ENCODE measurements around the gene HAUS5. TPM values are rescaled to one million over a fixed set of nuclear protein-coding genes. Genes with fewer than 3 reads are reported as not detected.

HAUS5 gene
- total and polyA plus RNA-seq, 12 donors: 5.2 to 38.2 (median 10.8) TPM

DNA sequence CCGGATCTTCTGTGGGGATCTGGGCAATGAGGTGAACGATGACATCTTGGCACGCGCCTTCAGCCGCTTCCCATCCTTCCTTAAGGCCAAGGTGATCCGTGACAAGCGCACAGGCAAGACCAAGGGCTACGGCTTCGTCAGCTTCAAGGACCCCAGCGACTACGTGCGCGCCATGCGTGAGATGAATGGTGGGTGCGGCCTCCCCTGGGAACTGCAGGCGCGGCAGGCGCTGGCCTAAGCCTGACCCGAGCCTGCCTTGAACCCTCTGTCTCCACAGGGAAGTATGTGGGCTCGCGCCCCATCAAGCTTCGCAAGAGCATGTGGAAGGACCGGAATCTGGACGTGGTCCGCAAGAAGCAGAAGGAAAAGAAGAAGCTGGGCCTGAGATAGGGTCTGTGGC is 24.6 kb downstream of the HAUS5 start:
- Histone ChIP-seq H3K4me1 (replicated peaks in 1 of 2) (no peaks in the 10 kb centered on the region), H3K4me3 (no peak overlapping the region), H3K27ac (no peak overlapping the region), H3K27me3 (no peaks in the 10 kb centered on the region), H3K36me3 (replicated peaks in 1 of 2) (peaks cover 0 to 63% of the 10 kb centered on the region in 2 donors), H3K9me3 (replicated peaks in 1 of 3) (no peaks in the 10 kb centered on the region)
- no peak for TF ChIP-seq POLR2A (IDR thresholded peaks at IDR 0.05)
- TF ChIP-seq CTCF (IDR thresholded peaks at IDR 0.05): no peak
- 83 to 94% (median 91%) methylated on average over 15 to 25 of the region's 25 CpGs for WGBS, 4 donors
- intact Hi-C loops (cut with DNase I): no loop called here
- DNase-seq: no peak

- Histone ChIP-seq H3K4me3 (no peak overlapping the region), H3K27ac (no peak overlapping the region), H3K4me1 (replicated peaks in 1 of 2) (no peaks in the 10 kb centered on the region), H3K9me3 (replicated peaks in 1 of 3) (no peaks in the 10 kb centered on the region), H3K36me3 (replicated peaks in 1 of 2) (peaks cover 0 to 42% of the 10 kb centered on the region in 2 donors), H3K27me3 (no peaks in the 10 kb centered on the region)
- WGBS, 4 donors: 52 to 67% (median 54%) methylated on average over 6 of the region's 6 CpGs
- DNase-seq: no peak
- intact Hi-C loops (cut with DNase I): no loop called here
- no peak for TF ChIP-seq POLR2A (IDR thresholded peaks at IDR 0.05)
- TF ChIP-seq CTCF (IDR thresholded peaks at IDR 0.05): no peak
These were observed 26.7 kb downstream of the HAUS5 start for GRCh38 chr19:35639321-35639639.

DNA sequence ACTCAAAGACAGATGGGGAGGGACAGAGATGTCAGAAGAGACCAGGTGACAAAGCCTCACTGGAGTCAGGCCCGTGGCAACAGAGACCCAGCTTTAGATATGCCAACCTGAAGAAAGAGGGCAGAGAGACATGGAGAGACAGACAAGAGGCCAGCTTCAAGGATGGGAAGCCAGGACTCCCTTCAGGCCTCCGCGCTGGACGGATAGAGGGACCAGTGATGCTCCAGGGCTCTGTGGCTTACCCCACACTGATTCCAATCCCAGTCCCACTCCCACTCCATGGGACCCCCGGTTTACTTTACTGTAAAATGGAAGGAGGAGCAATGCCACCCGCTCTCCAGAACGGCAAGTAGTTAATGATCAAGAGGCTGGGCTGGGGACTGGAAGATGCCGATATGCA is 27.3 kb downstream of the HAUS5 start:
- Histone ChIP-seq H3K4me3 (no peak overlapping the region), H3K27me3 (no peaks in the 10 kb centered on the region), H3K4me1 (replicated peaks in 1 of 2) (peaks cover 0 to 4% of the 10 kb centered on the region in 2 donors), H3K9me3 (replicated peaks in 1 of 3) (no peaks in the 10 kb centered on the region), H3K36me3 (replicated peaks in 1 of 2) (peaks cover 0 to 36% of the 10 kb centered on the region in 2 donors), H3K27ac (no peak overlapping the region)
- DNase-seq: no peak
- WGBS, 4 donors: 81 to 87% (median 86%) methylated on average over 8 of the region's 8 CpGs
- intact Hi-C loops (cut with DNase I): no loop called here
- TF ChIP-seq POLR2A (IDR thresholded peaks at IDR 0.05) (no peak), CTCF (IDR thresholded peaks at IDR 0.05) (no peak)

- peak in 3 of 7 donors; percentile 36 to 69 (median 50) for DNase-seq
- no peaks in the 10 kb centered on the region for H3K9me3 ChIP-seq (replicated peaks in 1 of 3)
- no peaks in the 10 kb centered on the region for H3K27me3 ChIP-seq
- peak within 1 kb of the TSS in 1 of 5 donors; percentile 56 for H3K27ac ChIP-seq
- peaks cover 0 to 10% of the 10 kb centered on the region in 2 donors for H3K4me1 ChIP-seq (replicated peaks in 1 of 2)
- intact Hi-C loops (cut with DNase I): no loop called here
- H3K36me3 ChIP-seq (replicated peaks in 1 of 2): peaks cover 0 to 18% of the 10 kb centered on the region in 2 donors
- no peak for TF ChIP-seq CTCF (IDR thresholded peaks at IDR 0.05)
- TF ChIP-seq POLR2A (IDR thresholded peaks at IDR 0.05): no peak
- H3K4me3 ChIP-seq: no peak within 1 kb of the TSS
- 22 to 34% (median 27%) methylated on average over 3 to 28 of the region's 28 CpGs for WGBS, 4 donors
These were observed 29.1 kb downstream of the HAUS5 start, which contains the start of gene ETV2 for GRCh38 chr19:35641515-35642151. TSS of gene ETV2 (plus strand) at chr19:35641745. CDS start at chr19:35642461, 716 bp downstream.
